Measurements from ENCODE around the gene COMMD1.
"Not testable (repeated sequence)": the region's sequence is repeated elsewhere in the genome, so short reads cannot be mapped to it uniquely, and the experiment has no call there.

GRCh38 chr2:61914794-61915193 lies 9.3 kb downstream of the COMMD1 start:
- TF ChIP-seq CTCF, POLR2A (IDR thresholded peaks at IDR 0.05): not testable (repeated sequence)

All from thyroid gland (tissue), 4 donors.